ENCODE results near the gene SEMA6D. TPM values are rescaled to one million over a fixed set of nuclear protein-coding genes. Genes with fewer than 3 reads are reported as not detected.

SEMA6D gene
- total RNA-seq, 1 donor from 2014 or later = 8.0 TPM

GRCh38 chr15:47675735-47676134 lies 41.6 kb upstream of the SEMA6D start:
- Histone ChIP-seq H3K4me1 (peaks cover 10% of the 10 kb centered on the region), H3K27me3 (no peaks in the 10 kb centered on the region), H3K4me3 (no peak overlapping the region), H3K36me3 (no peaks in the 10 kb centered on the region), H3K9me3 (no peaks in the 10 kb centered on the region), H3K27ac (no peak overlapping the region)
- ATAC-seq = no peak
- intact Hi-C loops (cut with DNase I) = no loop called here
- TF ChIP-seq, protein P1, sequence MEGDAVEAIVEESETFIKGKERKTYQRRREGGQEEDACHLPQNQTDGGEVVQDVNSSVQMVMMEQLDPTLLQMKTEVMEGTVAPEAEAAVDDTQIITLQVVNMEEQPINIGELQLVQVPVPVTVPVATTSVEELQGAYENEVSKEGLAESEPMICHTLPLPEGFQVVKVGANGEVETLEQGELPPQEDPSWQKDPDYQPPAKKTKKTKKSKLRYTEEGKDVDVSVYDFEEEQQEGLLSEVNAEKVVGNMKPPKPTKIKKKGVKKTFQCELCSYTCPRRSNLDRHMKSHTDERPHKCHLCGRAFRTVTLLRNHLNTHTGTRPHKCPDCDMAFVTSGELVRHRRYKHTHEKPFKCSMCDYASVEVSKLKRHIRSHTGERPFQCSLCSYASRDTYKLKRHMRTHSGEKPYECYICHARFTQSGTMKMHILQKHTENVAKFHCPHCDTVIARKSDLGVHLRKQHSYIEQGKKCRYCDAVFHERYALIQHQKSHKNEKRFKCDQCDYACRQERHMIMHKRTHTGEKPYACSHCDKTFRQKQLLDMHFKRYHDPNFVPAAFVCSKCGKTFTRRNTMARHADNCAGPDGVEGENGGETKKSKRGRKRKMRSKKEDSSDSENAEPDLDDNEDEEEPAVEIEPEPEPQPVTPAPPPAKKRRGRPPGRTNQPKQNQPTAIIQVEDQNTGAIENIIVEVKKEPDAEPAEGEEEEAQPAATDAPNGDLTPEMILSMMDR (IDR thresholded peaks at IDR 0.05) = no peak
- no peak for DNase-seq

DNA sequence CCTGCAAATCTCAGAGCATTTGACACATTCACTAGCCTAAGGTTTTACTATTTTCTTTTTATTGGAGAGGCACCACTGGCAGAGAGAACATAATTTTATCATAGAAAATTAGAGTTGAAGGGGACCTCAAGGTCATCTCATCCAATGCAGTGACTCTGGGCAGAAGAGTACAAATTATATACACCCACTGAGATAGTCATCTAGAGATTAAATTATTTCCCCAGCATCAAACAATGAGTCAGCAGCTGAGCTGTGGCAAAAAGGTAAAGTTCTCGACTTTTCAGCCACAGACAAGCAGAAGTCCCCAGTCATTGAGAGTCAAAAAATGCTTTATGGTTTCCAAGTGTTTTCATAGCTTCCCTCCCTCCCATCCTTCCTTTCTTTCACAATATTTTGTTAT lies 39.3 kb upstream of the SEMA6D start:
- no peaks in the 10 kb centered on the region for H3K9me3 ChIP-seq
- H3K4me1 ChIP-seq = peaks cover 8% of the 10 kb centered on the region
- ATAC-seq = no peak
- intact Hi-C loops (cut with DNase I) = no loop called here
- H3K4me3 ChIP-seq = no peak overlapping the region
- no peak for DNase-seq
- TF ChIP-seq, protein P1 (IDR thresholded peaks at IDR 0.05) = no peak
- H3K36me3 ChIP-seq = no peaks in the 10 kb centered on the region
- no peak overlapping the region for H3K27ac ChIP-seq
- no peaks in the 10 kb centered on the region for H3K27me3 ChIP-seq

- intact Hi-C loops (cut with DNase I) = no loop called here
- ATAC-seq = no peak
- Histone ChIP-seq H3K27ac (no peak overlapping the region), H3K4me1 (no peaks in the 10 kb centered on the region), H3K4me3 (no peak overlapping the region), H3K9me3 (no peaks in the 10 kb centered on the region), H3K36me3 (no peaks in the 10 kb centered on the region), H3K27me3 (no peaks in the 10 kb centered on the region)
- no peak for DNase-seq
- TF ChIP-seq, protein P1 (IDR thresholded peaks at IDR 0.05) = no peak
Observed at GRCh38 chr15:47682661-47683060, 34.6 kb upstream of the SEMA6D start.

DNA sequence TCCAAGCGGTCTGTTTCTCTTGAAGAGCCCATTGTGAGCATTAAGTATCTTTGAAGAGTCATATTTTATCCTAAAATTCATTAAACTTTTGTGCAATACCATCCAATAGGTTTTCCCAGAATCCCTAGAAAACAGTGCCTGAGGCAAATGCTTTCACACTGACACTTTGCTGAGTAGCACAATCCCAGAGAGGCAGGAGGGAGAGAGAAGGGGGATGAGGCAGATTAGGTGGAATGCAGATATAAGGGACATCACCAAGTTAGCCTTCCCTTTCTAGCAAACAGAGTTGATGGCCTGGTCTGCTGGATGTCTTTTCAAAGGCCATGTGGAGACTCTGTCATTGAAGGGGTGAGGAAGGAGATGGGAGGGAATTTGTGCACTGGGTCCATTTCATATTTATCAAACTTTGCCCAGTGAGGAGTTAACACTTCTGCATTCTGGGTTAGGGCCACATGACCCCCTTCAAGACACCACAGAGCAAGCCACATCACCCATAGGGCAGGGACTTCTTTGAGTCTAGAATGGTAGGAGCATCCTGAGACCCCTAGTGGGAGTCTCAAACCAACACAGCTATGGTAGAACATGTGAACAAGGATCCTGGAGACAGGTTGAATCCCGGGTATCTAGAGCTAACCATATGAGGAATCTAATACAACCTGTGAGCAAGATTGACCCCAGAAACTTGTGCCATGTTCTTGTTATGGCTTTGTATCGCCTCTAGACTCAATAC lies 32.0 kb upstream of the SEMA6D start:
- Histone ChIP-seq H3K4me1 (no peaks in the 10 kb centered on the region), H3K36me3 (no peaks in the 10 kb centered on the region), H3K27ac (no peak overlapping the region), H3K4me3 (no peak overlapping the region), H3K27me3 (no peaks in the 10 kb centered on the region), H3K9me3 (no peaks in the 10 kb centered on the region)
- TF ChIP-seq, protein P1 (IDR thresholded peaks at IDR 0.05) = no peak
- ATAC-seq (no peak), DNase-seq (no peak)
- intact Hi-C loops (cut with DNase I) = no loop called here

GRCh38 chr15:47688573-47689086 lies 28.7 kb upstream of the SEMA6D start:
- TF ChIP-seq, protein P1 (IDR thresholded peaks at IDR 0.05) = no peak
- ATAC-seq (no peak), DNase-seq (no peak)
- Histone ChIP-seq H3K27me3 (no peaks in the 10 kb centered on the region), H3K27ac (no peak overlapping the region), H3K36me3 (no peaks in the 10 kb centered on the region), H3K4me1 (no peaks in the 10 kb centered on the region), H3K9me3 (no peaks in the 10 kb centered on the region), H3K4me3 (no peak overlapping the region)
- intact Hi-C loops (cut with DNase I) = no loop called here

Measured in upper lobe of right lung (tissue), 1 donor.